Mesothelial cell of epicardium (in vitro differentiated cells): Measurements from ENCODE around the gene YAF2. TPM values are rescaled to one million over a fixed set of nuclear protein-coding genes. Genes with fewer than 3 reads are reported as not detected.
"Not testable (repeated sequence)": the region's sequence is repeated elsewhere in the genome, so short reads cannot be mapped to it uniquely, and the experiment has no call there.

Source experiments
- DNase-seq, 2 experiments: peaks; one replicate each; pipeline ENCODE4 v3.0.0; 2021; ENCODE audit warnings: low spot score in 2 of 2; ENCODE audit not compliant: unreplicated experiment in 2 of 2
- H3K27ac Mint-ChIP-seq: 2 replicates; pipeline ENCODE4 v1.8.0; 2021; ENCODE audit warnings: mixed read lengths
- H3K27me3 Mint-ChIP-seq: 2 replicates; pipeline ENCODE4 v1.8.0; 2021; ENCODE audit warnings: low read depth, mixed read lengths
- H3K36me3 Mint-ChIP-seq: 2 replicates; pipeline ENCODE4 v1.8.0; 2021; ENCODE audit warnings: mixed read lengths
- H3K4me1 Mint-ChIP-seq: 2 replicates; pipeline ENCODE4 v1.8.0; 2021; ENCODE audit warnings: mixed read lengths
- H3K4me3 Mint-ChIP-seq: 2 replicates; pipeline ENCODE4 v1.8.0; 2021; ENCODE audit warnings: mild to moderate bottlenecking, moderate library complexity, mixed read lengths
- H3K9me3 Mint-ChIP-seq: 2 replicates; pipeline ENCODE4 v1.8.0; 2021; ENCODE audit warnings: mixed read lengths
- CTCF ChIP-seq: fragments of 200-600 bp; sonication (generic); IDR thresholded peaks from one replicate; pipeline ENCODE4 v1.5.0; 2021; ENCODE audit warnings: antibody characterized with exemption; ENCODE audit not compliant: unreplicated experiment
- total RNA-seq: library from RNA; stranded (reverse); gene quantifications from 3 replicates; pipeline ENCODE4 v1.2.1, GENCODE V29; 2021

The YAF2 gene
- total RNA-seq, 1 donor from 2014 or later: 52.2 TPM

DNA sequence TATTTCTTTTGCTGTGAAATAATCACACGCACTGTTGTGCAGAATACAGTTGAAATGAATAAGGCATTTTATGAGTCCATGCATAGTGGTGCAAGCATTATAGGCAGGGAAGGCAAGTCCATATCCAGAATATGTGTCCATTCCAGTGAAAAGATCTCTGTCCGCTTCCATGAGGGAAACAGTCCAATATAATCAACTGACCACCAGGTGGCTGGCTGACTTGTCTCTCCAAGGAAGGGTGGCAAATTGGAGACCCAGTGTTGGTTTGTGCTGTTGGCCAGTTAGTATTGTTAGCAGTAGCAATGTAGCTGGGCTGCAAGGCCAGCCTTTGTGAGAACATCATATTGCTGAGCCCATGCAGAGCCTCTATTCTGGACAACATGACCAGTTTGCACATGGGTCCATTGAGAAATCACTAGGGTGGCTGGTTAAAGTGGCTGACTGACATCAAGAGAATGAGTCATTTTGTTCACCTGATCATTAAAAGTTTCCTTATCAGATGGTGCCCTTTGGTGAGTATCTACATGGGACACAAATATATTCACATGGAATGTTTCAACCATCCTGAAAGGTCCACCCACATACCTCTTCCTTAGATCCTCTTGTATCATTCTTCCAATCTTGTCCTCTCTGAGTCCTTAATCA, 17.3 kb upstream of the YAF2 start:
- Mint-ChIP-seq H3K36me3 (peaks cover 7% of the 10 kb centered on the region), H3K4me3 (no peak overlapping the region), H3K9me3 (peaks cover 38% of the 10 kb centered on the region), H3K4me1 (no peaks in the 10 kb centered on the region), H3K27ac (no peak overlapping the region), H3K27me3 (peaks cover 14% of the 10 kb centered on the region)
- DNase-seq: no peak
- TF ChIP-seq CTCF: peak; percentile 13

DNA sequence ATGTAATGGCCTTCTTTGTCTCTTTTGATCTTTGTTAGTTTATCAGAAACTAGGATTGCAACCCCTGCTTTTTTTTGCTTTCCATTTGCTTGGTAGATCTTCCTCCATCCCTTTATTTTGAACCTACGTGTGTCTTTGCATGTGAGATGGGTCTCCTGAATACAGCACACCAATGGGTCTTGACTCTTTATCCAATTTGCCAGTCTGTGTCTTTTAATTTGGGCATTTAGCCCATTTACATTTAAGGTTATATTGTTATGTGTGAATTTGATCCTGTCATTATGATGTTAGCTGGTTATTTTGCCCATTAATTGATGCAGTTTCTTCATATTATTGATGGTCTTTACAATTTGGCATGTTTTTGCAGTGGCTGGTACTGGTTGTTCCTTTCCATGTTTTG, 14.6 kb upstream of the YAF2 start:
- H3K27me3 Mint-ChIP-seq: peaks cover 18% of the 10 kb centered on the region
- H3K27ac Mint-ChIP-seq, H3K36me3 Mint-ChIP-seq, H3K4me3 Mint-ChIP-seq, DNase-seq, H3K4me1 Mint-ChIP-seq: not testable (repeated sequence)
- peaks cover 34% of the 10 kb centered on the region for H3K9me3 Mint-ChIP-seq

DNA sequence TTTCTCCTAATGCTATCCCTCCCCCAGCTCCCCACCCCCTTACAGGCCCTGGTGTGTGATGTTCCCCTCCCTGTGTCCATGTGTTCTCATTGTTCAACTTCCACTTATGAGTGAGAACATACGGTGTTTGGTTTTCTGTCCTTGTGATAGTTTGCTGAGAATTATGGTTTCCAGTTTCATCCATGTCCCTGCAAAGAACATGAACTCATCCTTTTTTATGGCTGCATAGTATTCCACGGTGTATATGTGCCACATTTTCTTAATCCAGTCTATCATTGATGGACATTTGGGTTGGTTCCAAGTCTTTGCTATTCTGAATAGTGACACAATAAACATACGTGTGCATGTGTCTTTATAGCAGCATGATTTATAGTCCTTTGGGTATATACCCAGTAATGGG, 11.0 kb upstream of the YAF2 start:
- H3K27ac Mint-ChIP-seq, DNase-seq, H3K36me3 Mint-ChIP-seq, H3K4me1 Mint-ChIP-seq, H3K4me3 Mint-ChIP-seq: not testable (repeated sequence)
- H3K9me3 Mint-ChIP-seq: peaks cover 22% of the 10 kb centered on the region
- peaks cover 18% of the 10 kb centered on the region for H3K27me3 Mint-ChIP-seq

GRCh38 chr12:42240131-42240750, 2.2 kb upstream of the YAF2 start:
- Mint-ChIP-seq H3K4me1 (peaks cover 20% of the 10 kb centered on the region), H3K27ac (no peak overlapping the region), H3K36me3 (peaks cover under 1% of the 10 kb centered on the region), H3K27me3 (no peaks in the 10 kb centered on the region), H3K9me3 (no peaks in the 10 kb centered on the region), H3K4me3 (no peak overlapping the region)
- DNase-seq: no peak
- TF ChIP-seq CTCF: no peak

GRCh38 chr12:42237853-42238239, 202 bp downstream of the YAF2 start:
- H3K27me3 Mint-ChIP-seq: no peaks in the 10 kb centered on the region
- no peak for TF ChIP-seq CTCF
- no peak for DNase-seq
- no peaks in the 10 kb centered on the region for H3K9me3 Mint-ChIP-seq
- peak overlapping the region; percentile 90 for H3K4me3 Mint-ChIP-seq
- H3K27ac Mint-ChIP-seq: no peak overlapping the region
- peaks cover 6% of the 10 kb centered on the region for H3K36me3 Mint-ChIP-seq
- peaks cover 28% of the 10 kb centered on the region for H3K4me1 Mint-ChIP-seq

DNA sequence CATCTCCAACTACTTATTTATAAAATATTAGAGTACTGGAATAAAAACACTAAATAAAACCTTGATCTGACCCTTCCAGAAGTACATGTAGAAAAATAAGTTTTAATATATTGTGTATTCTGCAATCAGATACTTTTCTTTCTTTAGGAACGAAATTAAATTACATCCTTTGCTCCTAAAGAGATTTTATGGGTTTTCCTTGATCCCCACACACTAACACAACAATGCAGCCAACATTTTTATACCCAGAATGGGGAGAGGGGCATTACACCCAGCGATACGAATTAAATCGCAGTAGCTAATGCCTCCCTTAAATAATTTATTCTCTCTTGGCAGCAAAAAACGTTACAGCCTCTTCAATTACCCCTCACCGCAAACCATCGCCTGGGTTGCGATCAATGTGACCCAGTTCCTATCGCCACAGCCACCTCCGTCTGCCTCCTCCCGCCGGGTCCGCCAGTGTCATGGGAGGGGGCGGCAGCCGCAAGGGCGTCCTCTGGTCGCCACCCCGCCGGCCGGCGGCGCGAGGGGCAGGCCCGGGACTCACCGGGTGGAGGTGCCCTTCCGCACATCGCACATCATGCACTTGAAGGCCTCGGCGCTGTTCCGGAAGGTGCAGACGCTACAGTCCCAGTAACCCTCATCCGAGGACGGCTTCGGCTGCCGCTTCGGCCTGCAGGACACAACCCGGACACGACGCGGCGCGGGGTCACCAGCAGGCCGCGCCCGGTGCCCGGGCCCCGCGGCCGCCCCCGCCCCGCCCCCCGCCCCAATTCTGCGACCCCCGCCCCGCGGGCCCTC, 796 bp downstream of the YAF2 start:
- Mint-ChIP-seq H3K27ac (peak overlapping the region; percentile 95), H3K4me1 (peaks cover 33% of the 10 kb centered on the region), H3K9me3 (no peaks in the 10 kb centered on the region), H3K27me3 (no peaks in the 10 kb centered on the region), H3K4me3 (peak overlapping the region; percentile 91), H3K36me3 (peaks cover 9% of the 10 kb centered on the region)
- peak; percentile 43 to 69 for DNase-seq
- TF ChIP-seq CTCF: no peak
